ENCODE results near the gene MTMR2. TPM values are rescaled to one million over a fixed set of nuclear protein-coding genes. Genes with fewer than 3 reads are reported as not detected.

The MTMR2 gene
- total and polyA plus RNA-seq, 4 donors: 24.8 to 40.6 (median 32.3) TPM

Other genes with a start within 250 kb of the MTMR2 start
- 10 to 100 TPM; 22.6 to 33.4 TPM for gene FAM76B, start 134.3 kb downstream of the MTMR2 start, total RNA-seq
- 10 to 100 TPM in 1 of 2 donors, 1 to 10 TPM in 1; 6.9 to 22.2 TPM for gene FAM76B, start 134.3 kb downstream of the MTMR2 start, polyA plus RNA-seq
- 10 to 100 TPM; 24.5 to 39.3 TPM for gene CEP57, start 133.6 kb downstream of the MTMR2 start, total RNA-seq
- 10 to 100 TPM; 20.5 to 21.7 TPM for gene CEP57, start 133.6 kb downstream of the MTMR2 start, polyA plus RNA-seq

Data from aorta (tissue), 4 donors.